ENCODE results near the gene TTC21B. TPM values are rescaled to one million over a fixed set of nuclear protein-coding genes. Genes with fewer than 3 reads are reported as not detected.
A peak's percentile ranks its signal among the peaks of the same experiment; 100 is the strongest.
"Not testable (repeated sequence)": the region's sequence is repeated elsewhere in the genome, so short reads cannot be mapped to it uniquely, and the experiment has no call there.

Gene TTC21B
- total RNA-seq, 2 experiments from 2014 or later, result 26.2 to 29.8 TPM

DNA sequence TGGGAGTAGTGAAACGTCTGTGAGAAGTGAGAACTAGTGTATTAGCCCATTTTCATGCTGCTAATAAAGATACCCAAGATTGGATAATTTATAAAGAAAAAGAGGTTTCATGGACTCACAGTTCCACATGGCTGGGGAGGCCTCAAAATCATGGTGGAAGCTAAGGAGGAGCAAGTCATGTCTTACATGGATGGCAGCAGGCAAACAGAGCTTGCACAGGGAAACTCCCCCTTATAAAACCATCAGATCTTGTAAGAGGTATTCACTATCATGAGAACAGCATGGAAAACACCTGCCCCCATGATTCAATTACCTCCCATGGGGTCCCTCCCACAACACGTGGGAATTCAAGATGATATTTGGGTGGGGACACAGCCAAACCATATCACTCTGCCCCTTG, 93.9 kb downstream of the TTC21B start:
- H3K9me3 ChIP-seq (ENCODE audit: low read length); H3K36me3 ChIP-seq (ENCODE audit: insufficient read depth, low read length); H3K4me2 ChIP-seq (ENCODE audit: low read length); CTCF ChIA-PET (ENCODE audit: unreplicated experiment); H3K79me2 ChIP-seq (ENCODE audit: insufficient read depth, low read depth, low read length); BruUV-seq (replicated peaks); DNase-seq (ENCODE audit: low spot score); H3K27ac ChIP-seq (ENCODE audit: low read depth, low read length, poor library complexity, severe bottlenecking); H3K9me2 ChIP-seq (ENCODE audit: insufficient read depth, low read length); POLR2A ChIA-PET; H3K4me3 ChIP-seq (ENCODE audit: low read depth, low read length, poor library complexity, severe bottlenecking); H4K20me1 ChIP-seq (ENCODE audit: insufficient read depth, low read length); H3K4me1 ChIP-seq (ENCODE audit: insufficient read depth, low read length, poor library complexity, severe bottlenecking); intact Hi-C loops (cut with micrococcal nuclease; ENCODE audit: unreplicated experiment); H2AFZ ChIP-seq (ENCODE audit: low read length): not testable (repeated sequence)

DNA sequence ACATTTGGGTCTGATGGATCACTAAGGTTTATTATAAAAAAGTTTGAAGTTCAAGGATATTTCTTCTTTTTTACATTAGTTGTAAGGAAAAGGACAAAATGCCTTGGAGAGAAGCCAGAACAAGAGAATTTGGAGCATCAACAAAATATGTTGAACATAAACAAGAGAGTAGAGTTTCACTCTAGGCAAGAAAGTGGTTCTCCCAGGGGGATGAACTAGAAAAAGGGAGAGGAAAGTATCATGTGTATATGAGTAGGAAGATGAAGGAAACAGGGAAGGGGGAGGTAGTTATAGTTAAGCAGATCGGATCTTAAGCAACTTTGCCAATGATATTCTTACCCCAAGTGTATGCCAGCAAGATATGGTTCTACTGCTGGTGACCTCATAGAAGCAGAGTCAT, 95.7 kb downstream of the TTC21B start:
- no peak for TF ChIP-seq EZH2phosphoT487 (IDR thresholded peaks at IDR 0.05; ENCODE audit: borderline replicate concordance, low read depth, low read length)
- POLR2A ChIA-PET, result interaction anchor here (0.6 to 1.3 kb wide), 3 partner anchors 9 to 788 kb away, joined by 3 to 7 read pairs (median 3); no protein-coding TSS in a partner anchor
- no TSS peak for BruUV-seq (replicated peaks)

DNA sequence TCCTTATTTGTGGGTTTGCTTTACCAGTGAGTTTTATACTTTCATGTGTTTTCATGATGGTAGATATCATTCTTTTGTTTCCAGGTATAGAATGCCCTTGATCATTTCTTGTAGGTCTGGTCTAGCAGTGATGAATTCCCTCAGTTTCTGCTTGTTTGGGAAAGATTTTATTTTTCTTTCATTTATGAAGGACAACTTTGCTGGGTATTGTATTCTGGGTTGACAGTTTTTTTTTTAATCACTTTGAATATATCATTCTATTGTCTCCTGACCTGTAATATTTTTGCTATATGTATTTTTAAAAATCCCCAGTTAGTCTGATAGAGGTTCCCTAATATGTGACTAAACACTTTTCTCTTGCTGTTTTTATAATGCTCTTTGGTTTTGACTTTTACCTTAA, 101.2 kb downstream of the TTC21B start:
- no peaks in the 10 kb centered on the region for H3K79me2 ChIP-seq (ENCODE audit: insufficient read depth, low read depth, low read length)
- no peak for DNase-seq (ENCODE audit: low spot score)
- no peak overlapping the region for H3K27ac ChIP-seq (ENCODE audit: low read depth, low read length, poor library complexity, severe bottlenecking)
- POLR2A ChIA-PET, result no interaction called here
- no TSS peak for BruUV-seq (replicated peaks)
- H3K9me3 ChIP-seq (ENCODE audit: low read length), result peaks cover 18% of the 10 kb centered on the region; the same call in 1 of the 2 replicates
- no peaks in the 10 kb centered on the region for H3K36me3 ChIP-seq (ENCODE audit: insufficient read depth, low read length)
- no peaks in the 10 kb centered on the region for H4K20me1 ChIP-seq (ENCODE audit: insufficient read depth, low read length)
- intact Hi-C loops (cut with micrococcal nuclease; ENCODE audit: unreplicated experiment), result no loop called here
- H2AFZ ChIP-seq (ENCODE audit: low read length), result no peak overlapping the region
- TF ChIP-seq, protein P1, sequence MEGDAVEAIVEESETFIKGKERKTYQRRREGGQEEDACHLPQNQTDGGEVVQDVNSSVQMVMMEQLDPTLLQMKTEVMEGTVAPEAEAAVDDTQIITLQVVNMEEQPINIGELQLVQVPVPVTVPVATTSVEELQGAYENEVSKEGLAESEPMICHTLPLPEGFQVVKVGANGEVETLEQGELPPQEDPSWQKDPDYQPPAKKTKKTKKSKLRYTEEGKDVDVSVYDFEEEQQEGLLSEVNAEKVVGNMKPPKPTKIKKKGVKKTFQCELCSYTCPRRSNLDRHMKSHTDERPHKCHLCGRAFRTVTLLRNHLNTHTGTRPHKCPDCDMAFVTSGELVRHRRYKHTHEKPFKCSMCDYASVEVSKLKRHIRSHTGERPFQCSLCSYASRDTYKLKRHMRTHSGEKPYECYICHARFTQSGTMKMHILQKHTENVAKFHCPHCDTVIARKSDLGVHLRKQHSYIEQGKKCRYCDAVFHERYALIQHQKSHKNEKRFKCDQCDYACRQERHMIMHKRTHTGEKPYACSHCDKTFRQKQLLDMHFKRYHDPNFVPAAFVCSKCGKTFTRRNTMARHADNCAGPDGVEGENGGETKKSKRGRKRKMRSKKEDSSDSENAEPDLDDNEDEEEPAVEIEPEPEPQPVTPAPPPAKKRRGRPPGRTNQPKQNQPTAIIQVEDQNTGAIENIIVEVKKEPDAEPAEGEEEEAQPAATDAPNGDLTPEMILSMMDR (conservative IDR thresholded peaks at IDR 0.05; ENCODE audit: low read length), result no peak
- TF ChIP-seq EZH2phosphoT487 (IDR thresholded peaks at IDR 0.05; ENCODE audit: borderline replicate concordance, low read depth, low read length), result no peak
- H3K9me2 ChIP-seq (ENCODE audit: insufficient read depth, low read length), result no peaks in the 10 kb centered on the region
- no peak overlapping the region for H3K4me2 ChIP-seq (ENCODE audit: low read length)
- no peaks in the 10 kb centered on the region for H3K4me1 ChIP-seq (ENCODE audit: insufficient read depth, low read length, poor library complexity, severe bottlenecking)
- H3K4me3 ChIP-seq (ENCODE audit: low read depth, low read length, poor library complexity, severe bottlenecking), result no peak overlapping the region
- CTCF ChIA-PET (ENCODE audit: unreplicated experiment), result no interaction called here

More for the DNA sequence above, 95.7 kb downstream of the TTC21B start:
- intact Hi-C loops (cut with micrococcal nuclease; ENCODE audit: unreplicated experiment), result no loop called here
- peaks cover 1% of the 10 kb centered on the region; the same call in 1 of the 2 replicates for H3K9me3 ChIP-seq (ENCODE audit: low read length)
- H3K4me1 ChIP-seq (ENCODE audit: insufficient read depth, low read length, poor library complexity, severe bottlenecking), result no peaks in the 10 kb centered on the region
- H3K4me3 ChIP-seq (ENCODE audit: low read depth, low read length, poor library complexity, severe bottlenecking), result no peak overlapping the region
- no peaks in the 10 kb centered on the region for H3K36me3 ChIP-seq (ENCODE audit: insufficient read depth, low read length)
- H3K79me2 ChIP-seq (ENCODE audit: insufficient read depth, low read depth, low read length), result no peaks in the 10 kb centered on the region
- no peak for DNase-seq (ENCODE audit: low spot score)
- no peaks in the 10 kb centered on the region for H4K20me1 ChIP-seq (ENCODE audit: insufficient read depth, low read length)
- no peak overlapping the region for H2AFZ ChIP-seq (ENCODE audit: low read length)
- CTCF ChIA-PET (ENCODE audit: unreplicated experiment), result no interaction called here
- no peak overlapping the region for H3K27ac ChIP-seq (ENCODE audit: low read depth, low read length, poor library complexity, severe bottlenecking)
- no peak overlapping the region for H3K4me2 ChIP-seq (ENCODE audit: low read length)
- no peaks in the 10 kb centered on the region for H3K9me2 ChIP-seq (ENCODE audit: insufficient read depth, low read length)

DNA sequence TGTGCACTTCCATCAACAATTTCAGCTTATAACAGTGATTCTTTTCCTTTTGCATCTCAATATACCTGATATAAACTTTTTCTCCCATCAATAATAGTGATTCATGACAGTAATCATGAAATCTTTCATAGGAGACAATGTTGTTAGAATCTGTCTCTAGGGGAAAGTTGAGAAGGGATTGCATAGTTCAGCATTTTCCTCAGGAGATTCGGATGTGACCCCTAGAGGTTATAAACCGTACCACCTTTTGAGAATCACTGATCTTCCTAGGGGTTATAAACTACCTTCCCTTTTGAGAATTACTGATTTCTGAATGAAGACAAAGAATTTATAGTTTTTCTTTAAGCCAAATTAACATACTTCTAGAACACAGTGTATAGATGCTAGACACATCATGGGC, 106.6 kb downstream of the TTC21B start:
- no peaks in the 10 kb centered on the region for H3K4me1 ChIP-seq (ENCODE audit: insufficient read depth, low read length, poor library complexity, severe bottlenecking)
- ChIA-PET CTCF (ENCODE audit: unreplicated experiment) (no interaction called here), POLR2A (interaction anchor here (0.6 to 0.8 kb wide), 3 partner anchors 11 to 656 kb away, joined by 3 read pairs; no protein-coding TSS in a partner anchor)
- H3K9me2 ChIP-seq (ENCODE audit: insufficient read depth, low read length), result no peaks in the 10 kb centered on the region
- no peak overlapping the region for H2AFZ ChIP-seq (ENCODE audit: low read length)
- no TSS peak for BruUV-seq (replicated peaks)
- H3K9me3 ChIP-seq (ENCODE audit: low read length), result 0 out of 2 replicates have a peak, but pooled peaks cover 9% of the 10 kb centered on the region
- peak; percentile 4 for DNase-seq (ENCODE audit: low spot score)
- TF ChIP-seq EZH2phosphoT487 (IDR thresholded peaks at IDR 0.05; ENCODE audit: borderline replicate concordance, low read depth, low read length), result no peak
- TF ChIP-seq, protein P1 (conservative IDR thresholded peaks at IDR 0.05; ENCODE audit: low read length), result peak; percentile 64
- no peak overlapping the region for H3K4me2 ChIP-seq (ENCODE audit: low read length)
- H3K27ac ChIP-seq (ENCODE audit: low read depth, low read length, poor library complexity, severe bottlenecking), result no peak overlapping the region
- H3K79me2 ChIP-seq (ENCODE audit: insufficient read depth, low read depth, low read length), result no peaks in the 10 kb centered on the region
- H3K36me3 ChIP-seq (ENCODE audit: insufficient read depth, low read length), result no peaks in the 10 kb centered on the region
- H3K4me3 ChIP-seq (ENCODE audit: low read depth, low read length, poor library complexity, severe bottlenecking), result no peak overlapping the region
- H4K20me1 ChIP-seq (ENCODE audit: insufficient read depth, low read length), result no peaks in the 10 kb centered on the region
- intact Hi-C loops (cut with micrococcal nuclease; ENCODE audit: unreplicated experiment), result no loop called here

All from OCI-LY7 (cell line).